ENCODE results near the gene BRSK2. TPM values are rescaled to one million over a fixed set of nuclear protein-coding genes. Genes with fewer than 3 reads are reported as not detected.
"Not testable (repeated sequence)": the region's sequence is repeated elsewhere in the genome, so short reads cannot be mapped to it uniquely, and the experiment has no call there.

BRSK2 gene
- total and polyA plus RNA-seq, 4 donors: 0.35 to 0.56 (median 0.52) TPM

DNA sequence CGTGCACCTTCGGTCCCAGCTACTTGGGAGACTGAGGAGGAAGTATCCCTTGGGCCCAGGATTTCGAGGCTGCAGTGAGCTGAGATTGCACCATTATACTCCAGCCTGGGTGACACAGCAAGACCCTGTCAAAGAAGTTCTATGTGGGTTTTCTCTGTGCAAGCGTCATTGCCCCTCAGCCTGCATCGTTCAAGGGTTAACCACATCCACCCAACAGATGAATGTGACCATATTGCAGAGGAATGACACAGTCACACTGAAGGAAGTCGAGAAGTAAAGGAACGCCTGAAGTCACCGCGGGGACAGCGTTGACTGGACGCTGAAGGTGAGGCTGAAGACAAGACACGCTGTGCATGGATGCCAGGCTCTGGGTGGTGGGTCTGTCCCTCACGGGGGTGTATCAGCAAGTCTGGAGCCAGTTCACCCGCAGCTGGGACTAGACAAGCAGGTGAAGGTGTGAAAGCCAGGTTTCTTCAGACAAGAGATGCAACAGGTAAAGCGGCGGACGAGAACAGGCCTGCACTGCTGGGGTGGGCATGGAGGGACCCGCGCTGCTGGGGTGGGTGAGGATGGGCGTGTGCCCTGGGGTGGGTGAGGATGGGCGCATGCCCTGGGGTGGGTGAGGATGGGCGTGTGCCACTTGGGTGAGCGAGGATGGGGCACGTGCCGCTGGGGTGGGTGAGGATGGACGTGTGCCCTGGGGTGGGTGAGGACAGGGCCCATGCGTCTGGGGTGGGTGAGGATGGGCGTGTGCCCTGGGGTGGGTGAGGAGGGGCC is 43.8 kb upstream of the BRSK2 start:
- H3K4me3 ChIP-seq: no peak overlapping the region

DNA sequence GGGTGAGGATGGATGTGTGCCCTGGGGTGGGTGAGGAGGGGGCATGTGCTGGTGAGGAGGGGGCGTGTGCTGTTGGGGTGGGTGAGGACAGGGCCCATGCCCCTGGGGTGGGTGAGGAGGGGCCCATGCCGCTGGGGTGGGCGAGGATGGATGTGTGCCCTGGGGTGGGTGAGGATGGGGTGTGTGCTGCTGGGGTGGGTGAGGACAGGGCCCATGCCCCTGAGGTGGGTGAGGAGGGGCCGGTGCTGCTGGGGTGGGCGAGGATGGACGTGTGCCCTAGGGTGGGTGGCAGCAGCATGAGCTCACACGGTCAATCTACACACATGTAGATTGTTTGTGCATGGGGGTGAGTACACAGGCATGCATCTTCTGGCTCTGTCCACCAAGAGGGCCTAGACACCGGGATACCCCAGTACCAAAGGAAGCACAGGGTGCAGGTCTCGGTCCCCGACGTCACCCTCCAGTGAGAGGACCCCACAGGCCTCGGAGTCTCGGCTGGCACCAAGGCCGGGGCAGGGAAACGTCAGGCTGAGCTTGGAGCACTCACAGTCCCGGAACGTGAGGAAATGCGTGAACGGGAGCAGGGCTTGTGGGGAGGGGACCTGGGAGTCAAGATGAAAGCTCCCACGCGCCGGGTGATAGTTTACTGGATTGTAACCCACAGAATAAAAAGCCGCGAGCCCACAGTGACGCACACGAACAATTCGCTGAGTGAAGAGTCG is 42.9 kb upstream of the BRSK2 start:
- WGBS, 2 donors: 84 to 91% methylated on average over 28 of the region's 28 CpGs

More for the DNA sequence above, 43.8 kb upstream of the BRSK2 start:
- Histone ChIP-seq H3K4me1 (ENCODE audit: control insufficient read depth in 5 of 5, insufficient read depth in 5 of 5, low read length in 5 of 5) (peaks cover 0 to 5% (median 2%) of the 10 kb centered on the region in 5 donors), H3K36me3 (ENCODE audit: control insufficient read depth in 4 of 4, insufficient read depth in 4 of 4, low read length in 4 of 4) (no peaks in the 10 kb centered on the region), H3K27me3 (ENCODE audit: control insufficient read depth in 3 of 3, insufficient read depth in 3 of 3, low read length in 2 of 3) (peaks cover 0 to 9% (median 0%) of the 10 kb centered on the region in 3 donors), H3K27ac (ENCODE audit: low read depth in 1 of 2, low read length in 1 of 2) (no peak overlapping the region), H3K9me3 (ENCODE audit: control insufficient read depth in 4 of 4, insufficient read depth in 3 of 4, low read length in 3 of 4) (no peaks in the 10 kb centered on the region), H3K9ac (ENCODE audit: insufficient read depth in 1 of 2, low read length in 2 of 2) (no peak overlapping the region)
- TF ChIP-seq, protein P1, sequence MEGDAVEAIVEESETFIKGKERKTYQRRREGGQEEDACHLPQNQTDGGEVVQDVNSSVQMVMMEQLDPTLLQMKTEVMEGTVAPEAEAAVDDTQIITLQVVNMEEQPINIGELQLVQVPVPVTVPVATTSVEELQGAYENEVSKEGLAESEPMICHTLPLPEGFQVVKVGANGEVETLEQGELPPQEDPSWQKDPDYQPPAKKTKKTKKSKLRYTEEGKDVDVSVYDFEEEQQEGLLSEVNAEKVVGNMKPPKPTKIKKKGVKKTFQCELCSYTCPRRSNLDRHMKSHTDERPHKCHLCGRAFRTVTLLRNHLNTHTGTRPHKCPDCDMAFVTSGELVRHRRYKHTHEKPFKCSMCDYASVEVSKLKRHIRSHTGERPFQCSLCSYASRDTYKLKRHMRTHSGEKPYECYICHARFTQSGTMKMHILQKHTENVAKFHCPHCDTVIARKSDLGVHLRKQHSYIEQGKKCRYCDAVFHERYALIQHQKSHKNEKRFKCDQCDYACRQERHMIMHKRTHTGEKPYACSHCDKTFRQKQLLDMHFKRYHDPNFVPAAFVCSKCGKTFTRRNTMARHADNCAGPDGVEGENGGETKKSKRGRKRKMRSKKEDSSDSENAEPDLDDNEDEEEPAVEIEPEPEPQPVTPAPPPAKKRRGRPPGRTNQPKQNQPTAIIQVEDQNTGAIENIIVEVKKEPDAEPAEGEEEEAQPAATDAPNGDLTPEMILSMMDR (IDR thresholded peaks at IDR 0.05; ENCODE audit: control extremely low read depth, extremely low read depth): no peak
- DNase-seq (no peak), ATAC-seq (ENCODE audit: insufficient read depth, low FRiP score) (no peak)
- 73 to 80% methylated on average over 25 to 28 of the region's 28 CpGs for WGBS, 2 donors

DNA sequence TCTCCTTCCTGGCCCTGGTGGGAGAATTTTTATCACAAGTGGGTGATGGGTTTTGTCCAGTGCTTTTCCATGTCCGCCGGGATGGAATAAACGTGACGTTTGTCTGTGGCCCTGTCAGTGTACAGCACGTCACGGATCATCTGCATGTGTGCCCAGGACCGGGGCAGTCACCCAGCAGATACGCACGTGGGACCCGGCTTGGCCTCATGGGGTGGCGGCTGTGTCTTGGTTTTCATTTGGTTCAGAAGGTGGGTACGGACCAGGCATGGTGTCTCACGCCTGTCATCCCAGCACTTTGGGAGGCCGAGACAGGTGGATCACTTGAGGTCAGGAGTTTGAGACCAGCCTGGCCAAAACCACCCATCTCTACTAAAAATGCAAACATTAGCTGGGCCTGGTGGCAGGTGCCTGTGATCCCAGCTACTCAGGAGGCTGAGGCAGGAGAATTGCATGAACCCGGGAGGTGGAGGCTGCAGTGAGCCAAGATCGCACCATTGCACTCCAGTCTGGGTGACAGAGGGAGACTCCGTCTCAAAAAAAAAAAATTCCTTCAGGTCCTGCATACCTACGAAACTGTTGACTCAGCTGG is 42.2 kb upstream of the BRSK2 start:
- H3K36me3 ChIP-seq (ENCODE audit: control insufficient read depth in 4 of 4, insufficient read depth in 4 of 4, low read length in 4 of 4); ATAC-seq (ENCODE audit: insufficient read depth, low FRiP score); H3K9me3 ChIP-seq (ENCODE audit: control insufficient read depth in 4 of 4, insufficient read depth in 3 of 4, low read length in 3 of 4); H3K27ac ChIP-seq (ENCODE audit: low read depth in 1 of 2, low read length in 1 of 2); H3K9ac ChIP-seq (ENCODE audit: insufficient read depth in 1 of 2, low read length in 2 of 2); H3K4me3 ChIP-seq; H3K27me3 ChIP-seq (ENCODE audit: control insufficient read depth in 3 of 3, insufficient read depth in 3 of 3, low read length in 2 of 3); H3K4me1 ChIP-seq (ENCODE audit: control insufficient read depth in 5 of 5, insufficient read depth in 5 of 5, low read length in 5 of 5); DNase-seq: not testable (repeated sequence)
- 90 to 95% methylated on average over 18 of the region's 18 CpGs for WGBS, 2 donors

More for the DNA sequence above, 42.9 kb upstream of the BRSK2 start:
- H3K27ac ChIP-seq (ENCODE audit: low read depth in 1 of 2, low read length in 1 of 2): no peak overlapping the region
- ATAC-seq (ENCODE audit: insufficient read depth, low FRiP score) (no peak), DNase-seq (no peak)
- no peaks in the 10 kb centered on the region for H3K36me3 ChIP-seq (ENCODE audit: control insufficient read depth in 4 of 4, insufficient read depth in 4 of 4, low read length in 4 of 4)
- H3K4me3 ChIP-seq: no peak overlapping the region
- TF ChIP-seq, protein P1 (IDR thresholded peaks at IDR 0.05; ENCODE audit: control extremely low read depth, extremely low read depth): no peak
- no peak overlapping the region for H3K9ac ChIP-seq (ENCODE audit: insufficient read depth in 1 of 2, low read length in 2 of 2)
- peaks cover 0 to 5% (median 2%) of the 10 kb centered on the region in 5 donors for H3K4me1 ChIP-seq (ENCODE audit: control insufficient read depth in 5 of 5, insufficient read depth in 5 of 5, low read length in 5 of 5)
- no peaks in the 10 kb centered on the region for H3K9me3 ChIP-seq (ENCODE audit: control insufficient read depth in 4 of 4, insufficient read depth in 3 of 4, low read length in 3 of 4)
- peaks cover 0 to 9% (median 0%) of the 10 kb centered on the region in 3 donors for H3K27me3 ChIP-seq (ENCODE audit: control insufficient read depth in 3 of 3, insufficient read depth in 3 of 3, low read length in 2 of 3)

Data from lung (tissue), 12 donors.